Keratinocyte (primary cell): Measurements from ENCODE around the gene GGNBP2. TPM values are rescaled to one million over a fixed set of nuclear protein-coding genes. Genes with fewer than 3 reads are reported as not detected.

Experiments
- DNase-seq: peaks from one replicate; pipeline ENCODE4 v3.0.0-alpha.2; 2011; ENCODE audit warnings: low read depth, missing footprints, low spot score
- FAIRE-seq: peaks from 2 replicates; lab custom pipeline; 2011; peaks lifted over from hg19 to GRCh38; lab: Jason Lieb, UNC
- H2AFZ ChIP-seq: 2 replicates; pipeline ENCODE4 v1.6.0; 2012; ENCODE audit warnings: low read length, control low read depth, inconsistent platforms; ENCODE audit not compliant: control insufficient read depth
- H3K27ac ChIP-seq: 2 replicates; pipeline ENCODE4 v1.5.1; 2011; ENCODE audit warnings: low read length; ENCODE audit not compliant: control insufficient read depth, insufficient read depth
- H3K27me3 ChIP-seq: 3 replicates; pipeline ENCODE4 v1.6.0; 2011; ENCODE audit warnings: low read length; ENCODE audit not compliant: control insufficient read depth, insufficient read depth; ENCODE audit errors: extremely low read depth
- H3K36me3 ChIP-seq, 2 experiments: 2 replicates in 1 of 2; 3 replicates in 1 of 2; pipeline ENCODE4 v1.5.1; 2011; ENCODE audit warnings: low read length in 2 of 2, mild to moderate bottlenecking in 1 of 2; ENCODE audit not compliant: control insufficient read depth in 2 of 2, insufficient read depth in 2 of 2; ENCODE audit errors: extremely low read depth in 1 of 2
- H3K4me1 ChIP-seq: 3 replicates; pipeline ENCODE4 v1.5.1; 2011; ENCODE audit warnings: low read length; ENCODE audit not compliant: control insufficient read depth, insufficient read depth; ENCODE audit errors: extremely low read depth
- H3K4me2 ChIP-seq: 3 replicates; pipeline ENCODE4 v1.6.0; 2011; ENCODE audit warnings: low read depth, low read length; ENCODE audit not compliant: control insufficient read depth, insufficient read depth; ENCODE audit errors: extremely low read depth
- H3K4me3 ChIP-seq, 3 experiments: fragments of 200-600 bp in 1 of 3; sonication (generic) in 1 of 3; 2 replicates in 2 of 3; 3 replicates in 1 of 3; pipeline ENCODE4 v1.5.1; 2011 to 2016; ENCODE audit warnings: low read length in 3 of 3, mild to moderate bottlenecking in 3 of 3, control low read depth in 2 of 3, inconsistent platforms in 1 of 3, low read depth in 1 of 3, mixed read lengths in 1 of 3, mixed run types in 1 of 3, moderate library complexity in 1 of 3; ENCODE audit not compliant: control insufficient read depth in 2 of 3, insufficient read depth in 2 of 3; ENCODE audit errors: extremely low read depth in 1 of 3
- H3K79me2 ChIP-seq: 2 replicates; pipeline ENCODE4 v1.6.0; 2012; ENCODE audit warnings: low read length; ENCODE audit not compliant: control insufficient read depth, insufficient read depth
- H3K9ac ChIP-seq: 3 replicates; pipeline ENCODE4 v1.6.0; 2011; ENCODE audit warnings: low read length; ENCODE audit not compliant: control insufficient read depth, insufficient read depth; ENCODE audit errors: extremely low read depth
- H3K9me1 ChIP-seq: 3 replicates; pipeline ENCODE4 v1.6.0; 2011; ENCODE audit warnings: low read length; ENCODE audit not compliant: control insufficient read depth, insufficient read depth; ENCODE audit errors: extremely low read depth
- H3K9me3 ChIP-seq: 2 replicates; pipeline ENCODE4 v1.5.1; 2012; ENCODE audit warnings: low read depth, low read length; ENCODE audit not compliant: control insufficient read depth
- H4K20me1 ChIP-seq: 3 replicates; pipeline ENCODE4 v1.6.0; 2011; ENCODE audit warnings: low read length; ENCODE audit not compliant: control insufficient read depth, insufficient read depth; ENCODE audit errors: extremely low read depth
- EZH2 ChIP-seq: IDR thresholded peaks from one replicate; pipeline ENCODE4 v1.6.1; 2012; ENCODE audit warnings: inconsistent platforms, mild to moderate bottlenecking, low read length, moderate library complexity
- dilution Hi-C: fragments of 300-500 bp; cut with MboI; formaldehyde crosslinking; loops from one replicate; pipeline ENCODE4 v1.7.0; 2020; ENCODE audit warnings: low sequenced_read_pairs; ENCODE audit not compliant: extremely low pct_ligation_motif_present
- polyA plus RNA-seq, 5 experiments: library from polyadenylated mRNA; depleted of rRNA in 3 of 5; stranded (reverse) in 3 of 5; stranded (forward) in 1 of 5; unstranded in 1 of 5; fragments of >200 nt; gene quantifications; 1 replicate in 1 of 5; 2 replicates in 3 of 5; 3 replicates in 1 of 5; pipeline versions ENCODE4 v1.2.1 to v1.2.3, GENCODE V29; 2011 to 2012; ENCODE audit warnings: missing spikeins in 2 of 5, low read depth in 1 of 5, low replicate concordance in 1 of 5
- TF ChIP-seq, protein P1 (sequence below), 3 experiments: IDR thresholded peaks in 1 of 3; conservative IDR thresholded peaks in 1 of 3; optimal IDR thresholded peaks in 1 of 3; 2 replicates in 2 of 3; 3 replicates in 1 of 3; pipeline versions ENCODE3 to v1.5.1; 2011; ENCODE audit warnings: low read length in 3 of 3, mild to moderate bottlenecking in 3 of 3, moderate library complexity in 2 of 3, control low read depth in 1 of 3, inconsistent platforms in 1 of 3; ENCODE audit not compliant: insufficient read depth in 2 of 3; ENCODE audit errors: extremely low read depth in 1 of 3

Gene GGNBP2
- polyA plus RNA-seq, 1 donor (not counting 4 experiments of a cell fraction or from before 2014, with no cell fraction given), result 95.5 TPM

DNA sequence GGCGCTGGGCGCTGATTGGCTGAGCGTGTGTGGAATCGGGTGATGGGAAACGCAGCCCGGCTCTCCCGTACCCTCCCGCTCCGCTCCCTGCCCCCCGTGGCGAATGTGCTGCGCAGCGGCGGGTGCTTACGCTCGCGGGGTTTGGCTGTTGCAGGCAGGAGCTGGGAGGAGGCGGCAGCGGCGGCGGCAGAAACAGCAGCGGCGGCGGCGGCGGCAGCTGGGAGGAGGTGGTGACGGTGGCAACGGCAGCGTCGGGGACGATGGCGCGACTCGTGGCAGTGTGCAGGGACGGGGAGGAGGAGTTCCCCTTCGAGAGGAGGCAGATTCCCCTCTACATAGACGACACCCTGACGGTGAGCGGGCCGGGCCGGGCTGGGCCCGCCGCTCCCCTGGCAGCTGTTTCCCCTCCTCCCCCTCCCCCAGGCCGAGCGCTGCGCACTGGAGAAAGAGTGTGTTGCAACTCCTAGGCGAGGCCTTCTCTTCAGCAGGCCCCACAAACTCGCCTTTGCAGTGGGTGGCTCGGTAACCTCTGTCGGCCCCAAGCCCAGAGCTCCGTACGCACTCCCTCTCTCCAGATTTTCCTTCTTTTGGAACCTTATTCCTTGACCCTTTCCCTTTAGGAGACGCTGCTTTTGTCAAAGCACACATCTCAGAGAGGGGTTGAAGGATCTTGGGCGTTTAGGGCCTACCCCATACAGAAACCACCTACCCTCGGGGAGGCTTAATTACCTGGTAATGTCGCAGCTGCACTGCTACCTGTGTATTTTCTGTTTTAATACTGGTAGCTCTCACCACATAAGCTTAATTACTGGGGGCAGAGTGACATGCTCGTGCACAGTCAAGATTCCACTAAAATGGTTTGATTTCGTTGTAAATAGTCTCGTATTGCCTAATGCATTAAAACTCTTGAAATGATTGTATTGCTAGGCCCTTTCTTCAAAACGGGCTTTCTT is 1.0 kb downstream of the GGNBP2 start:
- Histone ChIP-seq H4K20me1 (peaks cover 6% of the 10 kb centered on the region), H3K27me3 (no peaks in the 10 kb centered on the region), H3K9me1 (no peaks in the 10 kb centered on the region), H3K4me2 (peak overlapping the region; percentile 91), H2AFZ (peak overlapping the region; percentile 57), H3K4me1 (peaks cover 21% of the 10 kb centered on the region), H3K9ac (peak overlapping the region; percentile 93), H3K79me2 (peaks cover 75% of the 10 kb centered on the region), H3K27ac (peak overlapping the region; percentile 89), H3K9me3 (no peaks in the 10 kb centered on the region), H3K36me3 (peaks cover 4 to 6% of the 10 kb centered on the region in 2 experiments), H3K4me3 (peak overlapping the region; percentile 86 to 98 (median 92))
- TF ChIP-seq, protein P1, sequence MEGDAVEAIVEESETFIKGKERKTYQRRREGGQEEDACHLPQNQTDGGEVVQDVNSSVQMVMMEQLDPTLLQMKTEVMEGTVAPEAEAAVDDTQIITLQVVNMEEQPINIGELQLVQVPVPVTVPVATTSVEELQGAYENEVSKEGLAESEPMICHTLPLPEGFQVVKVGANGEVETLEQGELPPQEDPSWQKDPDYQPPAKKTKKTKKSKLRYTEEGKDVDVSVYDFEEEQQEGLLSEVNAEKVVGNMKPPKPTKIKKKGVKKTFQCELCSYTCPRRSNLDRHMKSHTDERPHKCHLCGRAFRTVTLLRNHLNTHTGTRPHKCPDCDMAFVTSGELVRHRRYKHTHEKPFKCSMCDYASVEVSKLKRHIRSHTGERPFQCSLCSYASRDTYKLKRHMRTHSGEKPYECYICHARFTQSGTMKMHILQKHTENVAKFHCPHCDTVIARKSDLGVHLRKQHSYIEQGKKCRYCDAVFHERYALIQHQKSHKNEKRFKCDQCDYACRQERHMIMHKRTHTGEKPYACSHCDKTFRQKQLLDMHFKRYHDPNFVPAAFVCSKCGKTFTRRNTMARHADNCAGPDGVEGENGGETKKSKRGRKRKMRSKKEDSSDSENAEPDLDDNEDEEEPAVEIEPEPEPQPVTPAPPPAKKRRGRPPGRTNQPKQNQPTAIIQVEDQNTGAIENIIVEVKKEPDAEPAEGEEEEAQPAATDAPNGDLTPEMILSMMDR (optimal IDR thresholded peaks at IDR 0.05 in 1 of 3, IDR thresholded peaks at IDR 0.05 in 1 of 3, conservative IDR thresholded peaks at IDR 0.05 in 1 of 3; ENCODE audit: extremely low read depth in 1 of 3, insufficient read depth in 2 of 3, low read length in 3 of 3), result peak in 1 of 3 experiments; percentile 3
- TF ChIP-seq EZH2, result no peak
- no peak for DNase-seq
- dilution Hi-C loops, result no loop called here
- no peak for FAIRE-seq

GRCh38 chr17:36546418-36547093 is 1.8 kb downstream of the GGNBP2 start:
- peak overlapping the region; percentile 86 to 98 (median 92) for H3K4me3 ChIP-seq
- H3K4me1 ChIP-seq, result peaks cover 21% of the 10 kb centered on the region
- H3K27me3 ChIP-seq, result no peaks in the 10 kb centered on the region
- DNase-seq (no peak), FAIRE-seq (no peak)
- peaks cover 9% of the 10 kb centered on the region for H4K20me1 ChIP-seq
- peaks cover 83% of the 10 kb centered on the region for H3K79me2 ChIP-seq
- no peak overlapping the region for H2AFZ ChIP-seq
- no peaks in the 10 kb centered on the region for H3K9me3 ChIP-seq
- H3K9me1 ChIP-seq, result no peaks in the 10 kb centered on the region
- TF ChIP-seq, protein P1 (optimal IDR thresholded peaks at IDR 0.05 in 1 of 3, IDR thresholded peaks at IDR 0.05 in 1 of 3, conservative IDR thresholded peaks at IDR 0.05 in 1 of 3; ENCODE audit: extremely low read depth in 1 of 3, insufficient read depth in 2 of 3, low read length in 3 of 3), result no peak
- no peak for TF ChIP-seq EZH2
- dilution Hi-C loops, result no loop called here
- H3K27ac ChIP-seq, result peak overlapping the region; percentile 89
- H3K36me3 ChIP-seq, result peaks cover 3 to 6% of the 10 kb centered on the region in 2 experiments
- peak overlapping the region; percentile 93 for H3K9ac ChIP-seq
- H3K4me2 ChIP-seq, result peak overlapping the region; percentile 91
